BJ (cell line): ENCODE data around the gene PTK6. TPM values are rescaled to one million over a fixed set of nuclear protein-coding genes. Genes with fewer than 3 reads are reported as not detected.
A peak's percentile ranks its signal among the peaks of the same experiment; 100 is the strongest.

Experiments used
- CTCF ChIA-PET: fragments of 350-600 bp; formaldehyde crosslinking; extraction: SDS; loops from one replicate; lab custom pipeline; 2021; ENCODE audit warnings: antibody characterized with exemption, inconsistent platforms; lab: Yijun Ruan, JAX
- POLR2A ChIA-PET: fragments of 300-600 bp; sonication (Branson Sonifier 250); formaldehyde crosslinking; extraction: SDS; loops from one replicate; lab custom pipeline; 2021; ENCODE audit warnings: antibody characterized with exemption; lab: Charles Lee
- DNase-seq: peaks from one replicate; pipeline ENCODE4 v3.0.0-alpha.2; 2011; ENCODE audit warnings: low read depth
- H3K27me3 ChIP-seq: 2 replicates; pipeline ENCODE4 v1.6.0; 2011; ENCODE audit warnings: low read length; ENCODE audit not compliant: control insufficient read depth, insufficient read depth
- H3K36me3 ChIP-seq: 2 replicates; pipeline ENCODE4 v1.5.1; 2011; ENCODE audit warnings: low read length; ENCODE audit not compliant: control insufficient read depth, insufficient read depth
- H3K4me3 ChIP-seq: 2 replicates; pipeline ENCODE4 v1.5.1; 2011; ENCODE audit warnings: low read depth, mild to moderate bottlenecking, control low read depth, low read length
- polyA plus RNA-seq: library from polyadenylated mRNA; depleted of rRNA; stranded (reverse); fragments of >200 nt; gene quantifications from 2 replicates; pipeline ENCODE4 v1.2.3, GENCODE V29; 2011
- TF ChIP-seq, protein P1 (sequence below): IDR thresholded peaks from 2 replicates; pipeline ENCODE4 v1.5.1; 2011; ENCODE audit warnings: low read depth, mild to moderate bottlenecking, control low read depth, inconsistent platforms, low read length, moderate library complexity; ENCODE audit not compliant: insufficient read depth

PTK6 gene
- polyA plus RNA-seq, 1 experiment, result 0.05 TPM

DNA sequence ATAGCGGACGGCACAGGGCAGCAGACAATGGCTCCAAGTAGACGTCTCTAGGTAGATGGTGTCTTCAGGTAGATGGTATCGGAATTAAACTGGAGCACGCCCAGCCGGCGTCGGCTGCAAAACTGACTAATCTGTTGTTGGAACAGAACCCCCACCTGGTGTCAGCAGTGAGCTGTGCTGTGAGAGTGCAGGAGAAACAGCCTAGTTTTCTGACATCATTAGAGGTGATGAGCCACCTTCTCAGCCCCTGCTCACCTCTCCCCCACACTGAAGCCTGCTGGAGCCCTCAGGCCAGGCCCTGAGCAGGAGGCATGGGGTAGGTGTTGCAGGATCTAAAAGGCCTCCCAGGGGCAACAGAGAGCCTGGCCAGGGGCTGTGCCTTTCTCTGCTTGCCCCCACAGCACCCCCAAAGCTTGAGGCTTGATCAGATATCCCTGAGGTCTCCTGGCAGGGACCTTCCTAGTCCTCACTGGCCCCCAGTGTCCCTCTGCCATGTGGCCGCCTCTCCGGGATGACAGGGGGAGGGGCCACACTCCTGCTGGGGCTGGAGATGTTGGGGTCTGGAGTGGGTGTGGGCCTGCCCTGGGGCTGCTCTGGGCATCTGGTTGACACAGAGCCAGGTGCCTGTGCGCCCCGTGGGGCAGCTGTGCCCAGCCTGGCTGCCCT, 43.8 kb upstream of the PTK6 start:
- Histone ChIP-seq H3K36me3 (no peaks in the 10 kb centered on the region), H3K27me3 (no peaks in the 10 kb centered on the region; the same call in 1 of the 2 replicates), H3K4me3 (no peak overlapping the region)
- ChIA-PET POLR2A (interaction anchor here (0.6 kb wide), 1 partner anchor 378 kb away, joined by 3 read pairs; no protein-coding TSS in a partner anchor), CTCF (interaction anchor here (1.2 kb wide), 1 partner anchor 284 kb away, joined by 3 read pairs; the partner anchor contains the start of gene TPD52L2)
- TF ChIP-seq, protein P1, sequence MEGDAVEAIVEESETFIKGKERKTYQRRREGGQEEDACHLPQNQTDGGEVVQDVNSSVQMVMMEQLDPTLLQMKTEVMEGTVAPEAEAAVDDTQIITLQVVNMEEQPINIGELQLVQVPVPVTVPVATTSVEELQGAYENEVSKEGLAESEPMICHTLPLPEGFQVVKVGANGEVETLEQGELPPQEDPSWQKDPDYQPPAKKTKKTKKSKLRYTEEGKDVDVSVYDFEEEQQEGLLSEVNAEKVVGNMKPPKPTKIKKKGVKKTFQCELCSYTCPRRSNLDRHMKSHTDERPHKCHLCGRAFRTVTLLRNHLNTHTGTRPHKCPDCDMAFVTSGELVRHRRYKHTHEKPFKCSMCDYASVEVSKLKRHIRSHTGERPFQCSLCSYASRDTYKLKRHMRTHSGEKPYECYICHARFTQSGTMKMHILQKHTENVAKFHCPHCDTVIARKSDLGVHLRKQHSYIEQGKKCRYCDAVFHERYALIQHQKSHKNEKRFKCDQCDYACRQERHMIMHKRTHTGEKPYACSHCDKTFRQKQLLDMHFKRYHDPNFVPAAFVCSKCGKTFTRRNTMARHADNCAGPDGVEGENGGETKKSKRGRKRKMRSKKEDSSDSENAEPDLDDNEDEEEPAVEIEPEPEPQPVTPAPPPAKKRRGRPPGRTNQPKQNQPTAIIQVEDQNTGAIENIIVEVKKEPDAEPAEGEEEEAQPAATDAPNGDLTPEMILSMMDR, result peak; percentile 53
- DNase-seq, result no peak

- DNase-seq, result no peak
- no peaks in the 10 kb centered on the region; the same call in 1 of the 2 replicates for H3K27me3 ChIP-seq
- CTCF ChIA-PET, result interaction anchor here (1.0 kb wide), 1 partner anchor 9 kb away, joined by 3 read pairs; no protein-coding TSS in a partner anchor
- POLR2A ChIA-PET, result no interaction called here
- TF ChIP-seq, protein P1, result no peak
- no peaks in the 10 kb centered on the region for H3K36me3 ChIP-seq
- no peak overlapping the region for H3K4me3 ChIP-seq
Observed at GRCh38 chr20:63579017-63579694, 42.0 kb upstream of the PTK6 start.

GRCh38 chr20:63578224-63579016, 41.2 kb upstream of the PTK6 start:
- DNase-seq, result no peak
- TF ChIP-seq, protein P1, result no peak
- ChIA-PET POLR2A (no interaction called here), CTCF (no interaction called here)
- Histone ChIP-seq H3K4me3 (no peak overlapping the region), H3K36me3 (no peaks in the 10 kb centered on the region), H3K27me3 (no peaks in the 10 kb centered on the region; the same call in 1 of the 2 replicates)

DNA sequence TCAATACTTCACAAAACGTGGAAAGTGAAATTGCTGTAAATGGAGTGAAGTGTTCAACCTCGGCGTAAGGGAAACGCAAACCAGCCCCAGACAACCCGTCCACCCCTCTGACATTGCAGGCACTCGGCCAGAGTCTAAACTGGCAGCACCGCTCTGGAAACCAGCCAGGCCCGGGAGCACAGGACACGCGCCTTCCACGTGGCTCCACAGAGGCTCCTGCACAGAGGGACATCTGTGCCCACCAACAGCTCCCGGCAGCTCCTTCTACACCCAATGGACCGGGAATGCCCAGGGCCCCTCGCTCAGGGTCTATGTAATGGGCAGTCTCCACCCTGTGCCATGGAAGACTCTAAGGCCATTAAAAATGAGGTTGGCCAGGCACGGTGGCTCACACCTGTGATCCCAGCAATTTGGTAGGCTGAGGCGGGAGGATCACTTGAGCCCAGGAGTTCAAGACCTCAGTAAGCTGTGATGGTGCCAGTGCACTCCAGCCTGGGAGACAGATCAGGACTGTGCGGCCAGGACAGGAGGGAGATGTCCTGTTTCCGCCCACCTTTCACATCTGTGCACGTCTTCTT, 40.2 kb upstream of the PTK6 start:
- DNase-seq, result no peak
- no peak overlapping the region for H3K4me3 ChIP-seq
- TF ChIP-seq, protein P1, result no peak
- no peaks in the 10 kb centered on the region; the same call in 1 of the 2 replicates for H3K27me3 ChIP-seq
- no peaks in the 10 kb centered on the region; the same call in 1 of the 2 replicates for H3K36me3 ChIP-seq
- CTCF ChIA-PET, result no interaction called here
- POLR2A ChIA-PET, result no interaction called here

- Histone ChIP-seq H3K27me3 (no peaks in the 10 kb centered on the region; the same call in 1 of the 2 replicates), H3K4me3 (no peak overlapping the region), H3K36me3 (peaks cover 2% of the 10 kb centered on the region)
- ChIA-PET POLR2A (no interaction called here), CTCF (no interaction called here)
- TF ChIP-seq, protein P1, result no peak
- DNase-seq, result no peak
Observed at GRCh38 chr20:63576311-63576710, 39.1 kb upstream of the PTK6 start.
